HG03159 (cell line): ENCODE results near the gene CACNA1G.

ENCODE experiments used
- ATAC-seq: cut with Tn5 transposase; IDR thresholded peaks from one replicate; pipeline ENCODE4 v1.9.1; 2021; ENCODE audit warnings: mild to moderate bottlenecking, moderate library complexity; ENCODE audit not compliant: unreplicated experiment

The CACNA1G gene

GRCh38 chr17:50609380-50610074, 49.0 kb downstream of the CACNA1G start:
- ATAC-seq, result no peak

- no peak for ATAC-seq
Measured at GRCh38 chr17:50611634-50612033, 51.1 kb downstream of the CACNA1G start.

GRCh38 chr17:50612281-50612680, 51.8 kb downstream of the CACNA1G start:
- ATAC-seq, result no peak

GRCh38 chr17:50613007-50613992, 52.8 kb downstream of the CACNA1G start:
- no peak for ATAC-seq

GRCh38 chr17:50614471-50615051, 54.0 kb downstream of the CACNA1G start:
- ATAC-seq, result no peak

- no peak for ATAC-seq
Measured at GRCh38 chr17:50615828-50616227, 55.3 kb downstream of the CACNA1G start.

- ATAC-seq, result no peak
Measured at GRCh38 chr17:50618300-50618699, 57.8 kb downstream of the CACNA1G start.

- no peak for ATAC-seq
Measured at GRCh38 chr17:50618941-50619340, 58.4 kb downstream of the CACNA1G start.

- no peak for ATAC-seq
Measured at GRCh38 chr17:50619489-50619888, 59.0 kb downstream of the CACNA1G start.

- no peak for ATAC-seq
Measured at GRCh38 chr17:50620237-50620636, 59.7 kb downstream of the CACNA1G start.

GRCh38 chr17:50620858-50621257, 60.3 kb downstream of the CACNA1G start:
- ATAC-seq, result no peak

- ATAC-seq, result no peak
Measured at GRCh38 chr17:50621574-50622031, 61.1 kb downstream of the CACNA1G start.

GRCh38 chr17:50624321-50624934, 63.9 kb downstream of the CACNA1G start:
- ATAC-seq, result no peak

- no peak for ATAC-seq
Measured at GRCh38 chr17:50625032-50625871, 64.7 kb downstream of the CACNA1G start.

- no peak for ATAC-seq
Measured at GRCh38 chr17:50626037-50626574, 65.6 kb downstream of the CACNA1G start.

- no peak for ATAC-seq
Measured at GRCh38 chr17:50627036-50627781, 66.7 kb downstream of the CACNA1G start.

- ATAC-seq, result no peak
Measured at GRCh38 chr17:50627782-50628601, 67.5 kb downstream of the CACNA1G start.

- ATAC-seq, result no peak
Measured at GRCh38 chr17:50629902-50630301, 69.4 kb downstream of the CACNA1G start.
